ENCODE results near the gene ITSN1. TPM values are rescaled to one million over a fixed set of nuclear protein-coding genes. Genes with fewer than 3 reads are reported as not detected.
"Not testable (repeated sequence)": the region's sequence is repeated elsewhere in the genome, so short reads cannot be mapped to it uniquely, and the experiment has no call there.

Gene ITSN1
- total RNA-seq, 4 donors from 2014 or later = 14.5 to 33.1 (median 26.9) TPM

- Histone ChIP-seq H3K36me3 (no peaks in the 10 kb centered on the region), H3K4me3 (no peak overlapping the region), H3K4me1 (no peaks in the 10 kb centered on the region), H3K27me3 (no peaks in the 10 kb centered on the region), H3K9me3 (no peaks in the 10 kb centered on the region), H3K27ac (no peak overlapping the region)
- ATAC-seq (no peak), DNase-seq (no peak)
- no peak for TF ChIP-seq POLR2A (IDR thresholded peaks at IDR 0.05)
- no peak for TF ChIP-seq CTCF (IDR thresholded peaks at IDR 0.05 in 4 of 5, conservative IDR thresholded peaks at IDR 0.05 in 1 of 5)
- in situ Hi-C loops (cut with MboI; ENCODE audit: low sequenced_read_pairs in 4 of 4) = no loop called here
- intact Hi-C loops (cut with DNase I; ENCODE audit: low total_unique reads) = no loop called here
Measured at GRCh38 chr21:33864150-33864549, 221.8 kb downstream of the ITSN1 start.

- H3K4me3 ChIP-seq = no peak overlapping the region
- H3K27me3 ChIP-seq = no peaks in the 10 kb centered on the region
- H3K9me3 ChIP-seq = no peaks in the 10 kb centered on the region
- TF ChIP-seq CTCF (IDR thresholded peaks at IDR 0.05 in 4 of 5, conservative IDR thresholded peaks at IDR 0.05 in 1 of 5) = no peak
- TF ChIP-seq POLR2A (IDR thresholded peaks at IDR 0.05) = no peak
- no peak for ATAC-seq
- no peaks in the 10 kb centered on the region for H3K4me1 ChIP-seq
- no peak for DNase-seq
- intact Hi-C loops (cut with DNase I; ENCODE audit: low total_unique reads) = loop anchor here (5.0 kb wide), 1 partner anchor 1412 kb away; no protein-coding TSS in a partner anchor
- no peak overlapping the region for H3K27ac ChIP-seq
- in situ Hi-C loops (cut with MboI; ENCODE audit: low sequenced_read_pairs in 4 of 4) = no loop called here
- no peaks in the 10 kb centered on the region for H3K36me3 ChIP-seq
Measured at GRCh38 chr21:33865176-33865575, 222.9 kb downstream of the ITSN1 start.

- intact Hi-C loops (cut with DNase I; ENCODE audit: low total_unique reads) = loop anchor here (5.0 kb wide), 1 partner anchor 1411 kb away; no protein-coding TSS in a partner anchor
- Histone ChIP-seq H3K4me1 (no peaks in the 10 kb centered on the region), H3K27ac (no peak overlapping the region), H3K36me3 (no peaks in the 10 kb centered on the region), H3K27me3 (no peaks in the 10 kb centered on the region), H3K9me3 (no peaks in the 10 kb centered on the region), H3K4me3 (no peak overlapping the region)
- DNase-seq = no peak
- TF ChIP-seq POLR2A (IDR thresholded peaks at IDR 0.05) (no peak), CTCF (IDR thresholded peaks at IDR 0.05 in 4 of 5, conservative IDR thresholded peaks at IDR 0.05 in 1 of 5) (no peak)
- in situ Hi-C loops (cut with MboI; ENCODE audit: low sequenced_read_pairs in 4 of 4) = no loop called here
- ATAC-seq = no peak
Measured at GRCh38 chr21:33865996-33866575, 223.8 kb downstream of the ITSN1 start.

GRCh38 chr21:33866826-33867225 is 224.5 kb downstream of the ITSN1 start:
- ATAC-seq = no peak
- intact Hi-C loops (cut with DNase I; ENCODE audit: low total_unique reads) = loop anchor here (5.0 kb wide), 1 partner anchor 1410 kb away; no protein-coding TSS in a partner anchor
- in situ Hi-C loops (cut with MboI; ENCODE audit: low sequenced_read_pairs in 4 of 4) = no loop called here

GRCh38 chr21:33867868-33868267 is 225.6 kb downstream of the ITSN1 start:
- in situ Hi-C loops (cut with MboI; ENCODE audit: low sequenced_read_pairs in 4 of 4); H3K4me3 ChIP-seq; H3K27me3 ChIP-seq; H3K9me3 ChIP-seq; H3K36me3 ChIP-seq; ATAC-seq; DNase-seq; H3K27ac ChIP-seq; H3K4me1 ChIP-seq: not testable (repeated sequence)
- intact Hi-C loops (cut with DNase I; ENCODE audit: low total_unique reads) = loop anchor here (5.0 kb wide), 1 partner anchor 1409 kb away; no protein-coding TSS in a partner anchor

More at GRCh38 chr21:33866826-33867225, 224.5 kb downstream of the ITSN1 start:
- Histone ChIP-seq H3K27me3 (no peaks in the 10 kb centered on the region), H3K9me3 (no peaks in the 10 kb centered on the region), H3K4me3 (no peak overlapping the region), H3K36me3 (no peaks in the 10 kb centered on the region), H3K4me1 (no peaks in the 10 kb centered on the region), H3K27ac (no peak overlapping the region)
- no peak for DNase-seq
- no peak for TF ChIP-seq POLR2A (IDR thresholded peaks at IDR 0.05)
- no peak for TF ChIP-seq CTCF (IDR thresholded peaks at IDR 0.05 in 4 of 5, conservative IDR thresholded peaks at IDR 0.05 in 1 of 5)

Measured in gastrocnemius medialis (tissue), 4 donors.